Activated CD8-positive, alpha-beta memory T cell treated with anti-CD3 and anti-CD28 coated beads, Interleukin-2, amount 50 U/mL, for 24 hours (primary cell): ENCODE measurements around the gene NR3C1.

Experiments
- DNase-seq: peaks from one replicate; pipeline ENCODE4 v3.0.0-alpha.2; 2020; ENCODE audit errors: extremely low read depth

The NR3C1 gene

DNA sequence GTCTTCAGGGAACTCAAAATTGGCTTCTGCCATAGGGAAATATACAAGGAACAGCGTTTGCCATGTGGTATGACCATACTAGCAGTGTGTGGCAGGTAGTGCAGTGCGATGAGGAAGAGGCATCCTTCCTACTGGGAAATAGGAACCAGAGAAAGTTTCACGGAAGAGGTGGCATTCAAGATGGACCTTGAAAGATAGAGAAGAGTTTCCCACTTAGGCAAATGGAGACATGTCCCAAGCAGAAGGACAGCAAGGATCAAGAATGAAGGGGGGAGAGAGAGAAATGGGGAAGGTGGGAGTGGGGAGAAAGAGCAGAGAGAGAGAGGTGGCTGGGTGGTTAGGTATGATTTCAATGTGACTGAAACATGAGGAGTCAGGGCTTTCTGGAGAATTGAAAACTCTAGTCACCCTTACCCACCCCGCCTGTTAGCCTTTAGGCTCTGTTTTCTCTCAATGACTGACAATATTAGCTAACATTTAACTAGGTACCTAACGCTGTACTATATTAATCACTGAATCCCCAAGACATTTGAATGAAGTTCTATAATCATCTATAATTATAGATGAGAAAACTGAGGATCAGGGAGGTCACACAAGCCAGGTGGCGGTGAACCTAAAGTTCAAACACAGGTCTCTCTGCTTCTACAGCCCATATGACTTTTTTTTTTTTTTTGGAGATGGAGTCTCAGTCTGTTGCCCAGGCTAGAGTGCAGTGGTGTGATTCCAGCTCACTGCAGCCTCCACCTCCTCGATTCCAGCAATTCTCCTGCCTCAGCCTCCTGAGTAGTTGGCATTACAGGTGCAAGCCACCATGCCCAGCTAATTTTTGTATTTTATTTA is 171.3 kb downstream of the NR3C1 start:
- no peak for DNase-seq

GRCh38 chr5:143231416-143231815 is 172.1 kb downstream of the NR3C1 start:
- DNase-seq = no peak

DNA sequence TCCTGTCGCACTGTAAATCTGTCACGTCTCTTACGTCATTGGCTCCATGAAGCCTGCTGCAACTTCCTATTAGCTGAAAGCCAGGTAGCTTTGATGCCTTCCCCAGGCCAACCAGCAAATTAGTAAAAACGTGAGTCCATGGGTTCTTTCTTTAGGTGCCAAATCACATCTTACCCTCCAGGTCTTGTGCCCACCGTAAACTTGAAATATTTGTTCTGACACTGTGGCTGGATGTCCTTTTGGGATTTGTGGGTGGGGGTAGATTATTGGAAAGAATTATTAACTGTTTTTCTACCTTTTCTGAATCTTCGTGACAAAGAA is 172.8 kb downstream of the NR3C1 start:
- no peak for DNase-seq

DNA sequence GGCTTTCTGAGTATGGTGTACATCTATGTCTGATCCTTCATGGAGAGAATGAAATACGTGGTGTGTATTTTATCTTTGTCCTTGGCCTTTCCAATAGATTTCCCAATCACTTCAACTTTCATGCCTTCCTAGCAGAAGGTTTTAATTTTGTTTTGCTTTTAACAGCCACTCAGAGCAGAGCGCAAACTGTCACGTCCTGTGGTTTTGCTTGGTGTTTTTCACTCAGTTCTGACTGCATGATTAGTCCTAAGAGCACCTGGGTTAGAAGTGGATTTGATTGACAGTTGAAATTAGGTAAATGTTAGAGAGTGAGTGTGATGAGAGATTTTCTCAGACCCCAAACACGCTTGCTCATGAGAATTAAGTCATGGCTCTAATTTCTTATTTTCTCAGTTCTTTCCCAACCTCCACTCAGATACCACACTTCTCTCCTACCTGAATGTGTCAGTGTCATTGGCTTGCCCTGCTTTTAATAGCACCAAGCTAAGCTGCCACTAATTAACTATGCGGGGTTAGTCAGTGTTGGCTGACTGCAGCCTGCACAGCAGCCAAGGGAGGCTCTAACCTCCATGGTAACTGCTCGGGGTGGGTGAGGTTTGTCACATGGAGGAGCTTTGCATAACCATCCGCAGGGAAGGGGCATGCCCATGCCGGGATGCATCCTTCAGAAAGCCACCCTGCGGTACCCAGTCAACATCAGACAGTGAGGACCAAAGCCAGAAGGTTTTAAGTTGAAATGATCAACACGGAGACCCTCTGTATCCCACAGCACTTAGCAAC is 173.4 kb downstream of the NR3C1 start:
- no peak for DNase-seq

DNA sequence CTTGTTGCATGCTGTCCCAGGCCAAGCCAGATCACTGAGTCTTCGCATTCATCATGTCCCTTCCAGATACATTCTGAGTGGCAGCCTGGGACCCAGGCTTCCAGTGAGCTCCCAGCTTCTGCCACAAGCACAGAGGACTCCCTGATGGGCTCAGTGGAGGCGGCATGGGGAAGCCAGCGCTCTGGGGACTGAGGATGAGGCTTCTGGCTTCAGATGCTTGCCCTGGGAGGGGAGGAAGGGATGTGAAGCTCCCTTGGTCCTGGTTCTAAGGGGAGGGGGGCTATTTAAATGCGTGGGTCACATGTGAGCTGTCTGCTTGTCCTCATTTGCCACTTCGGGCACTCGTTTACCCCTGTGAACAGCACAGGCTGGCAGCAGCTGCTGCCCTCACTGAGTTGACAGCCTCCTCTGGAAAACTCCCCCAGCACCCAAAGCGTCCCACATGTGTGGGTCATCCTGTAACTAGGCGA is 174.0 kb downstream of the NR3C1 start:
- DNase-seq = no peak

- no peak for DNase-seq
These were observed 174.7 kb downstream of the NR3C1 start for GRCh38 chr5:143228597-143229293.
